SH-SY5Y (cell line): Measurements from ENCODE around the gene C11orf91.

ENCODE experiments used
- GATA2 ChIP-seq: IDR thresholded peaks from 2 replicates; pipeline ENCODE4 v1.6.1; 2011; ENCODE audit warnings: mild to moderate bottlenecking, low read depth, low read length
- GATA3 ChIP-seq: IDR thresholded peaks from 2 replicates; pipeline ENCODE4 v1.6.1; 2011; ENCODE audit warnings: low read depth, mild to moderate bottlenecking, low read length, moderate library complexity

Gene C11orf91

GRCh38 chr11:33668951-33669596 is 31.6 kb downstream of the C11orf91 start:
- no peak for TF ChIP-seq GATA3
- no peak for TF ChIP-seq GATA2

- TF ChIP-seq GATA3, result no peak
- no peak for TF ChIP-seq GATA2
Measured at GRCh38 chr11:33668468-33668825, 32.2 kb downstream of the C11orf91 start.

- TF ChIP-seq GATA3 (no peak), GATA2 (no peak)
Measured at GRCh38 chr11:33667819-33668467, 32.7 kb downstream of the C11orf91 start.

- TF ChIP-seq GATA3, result no peak
- no peak for TF ChIP-seq GATA2
Measured at GRCh38 chr11:33665350-33666106, 35.1 kb downstream of the C11orf91 start.

- TF ChIP-seq GATA2, result no peak
- TF ChIP-seq GATA3, result no peak
Measured at GRCh38 chr11:33664827-33665226, 35.8 kb downstream of the C11orf91 start.

- TF ChIP-seq GATA2 (no peak), GATA3 (no peak)
Measured at GRCh38 chr11:33664166-33664565, 36.5 kb downstream of the C11orf91 start.

- TF ChIP-seq GATA2 (no peak), GATA3 (no peak)
Measured at GRCh38 chr11:33663121-33663520, 37.5 kb downstream of the C11orf91 start.

- TF ChIP-seq GATA3, result no peak
- TF ChIP-seq GATA2, result no peak
Measured at GRCh38 chr11:33660962-33661361, 39.7 kb downstream of the C11orf91 start.

- TF ChIP-seq GATA2 (no peak), GATA3 (no peak)
Measured at GRCh38 chr11:33659370-33660139, 41.1 kb downstream of the C11orf91 start.

- TF ChIP-seq GATA2, result no peak
- no peak for TF ChIP-seq GATA3
Measured at GRCh38 chr11:33658195-33658900, 42.3 kb downstream of the C11orf91 start.

GRCh38 chr11:33657757-33658156 is 42.9 kb downstream of the C11orf91 start:
- TF ChIP-seq GATA2, result no peak

GRCh38 chr11:33656768-33657167 is 43.9 kb downstream of the C11orf91 start:
- no peak for TF ChIP-seq GATA2
- TF ChIP-seq GATA3, result no peak

- no peak for TF ChIP-seq GATA2
- TF ChIP-seq GATA3, result no peak
Measured at GRCh38 chr11:33655842-33656600, 44.6 kb downstream of the C11orf91 start.
